K562 (cell line): ENCODE results near the gene SNRPA. TPM values are rescaled to one million over a fixed set of nuclear protein-coding genes. Genes with fewer than 3 reads are reported as not detected.

Experiments used
- CC2D1A ChIP-seq: fragments of 450-650 bp; IDR thresholded peaks from 2 replicates; pipeline ENCODE4 v1.6.1; 2017; ENCODE audit warnings: mild to moderate bottlenecking
- CCNT2 ChIP-seq: IDR thresholded peaks from 2 replicates; pipeline ENCODE4 v1.6.1; 2011; ENCODE audit warnings: borderline replicate concordance, low read depth, mild to moderate bottlenecking, moderate library complexity, mixed read lengths, low read length; ENCODE audit not compliant: insufficient read length; ENCODE audit errors: extremely low read depth
- ELK3 ChIP-seq: fragments of 450-650 bp; formaldehyde crosslinking; IDR thresholded peaks from 2 replicates; pipeline ENCODE4 v1.4.0; 2020; ENCODE audit warnings: mild to moderate bottlenecking
- EP400 ChIP-seq: fragments of 450-650 bp; IDR thresholded peaks from 2 replicates; pipeline ENCODE4 v1.6.1; 2017; ENCODE audit warnings: antibody characterized with exemption, mild to moderate bottlenecking, moderate library complexity
- ESRRB ChIP-seq: fragments of 250-450 bp; sonication (Bioruptor Pico); IDR thresholded peaks from 2 replicates; pipeline ENCODE4 v1.5.0; 2020; ENCODE audit warnings: mild to moderate bottlenecking, moderate library complexity, borderline replicate concordance
- FOXJ3 ChIP-seq: sonication (generic); formaldehyde crosslinking; IDR thresholded peaks from 2 replicates; pipeline ENCODE4 v1.4.0; 2020; ENCODE audit warnings: mild to moderate bottlenecking, missing genetic modification reagents
- GTF2F1 ChIP-seq: IDR thresholded peaks from 2 replicates; pipeline ENCODE4 v1.6.1; 2011; ENCODE audit warnings: low read depth, low read length, improper control_type of control experiment
- IRF9 ChIP-seq: fragments of 450-650 bp; IDR thresholded peaks from 2 replicates; pipeline ENCODE4 v1.6.1; 2016; ENCODE audit warnings: missing biosample characterization, missing genetic modification characterization
- MAZ ChIP-seq, 2 experiments: fragments of 450-650 bp in 1 of 2; sonication (generic) in 1 of 2; formaldehyde crosslinking; IDR thresholded peaks in 1 of 2; conservative IDR thresholded peaks in 1 of 2; 2 replicates each; pipeline versions ENCODE4 v1.4.0 to v1.5.0; 2020; ENCODE audit warnings: mild to moderate bottlenecking in 1 of 2, missing genetic modification reagents in 1 of 2
- MIER1 ChIP-seq: fragments of 450-650 bp; IDR thresholded peaks from 2 replicates; pipeline ENCODE4 v1.6.1; 2016; ENCODE audit warnings: antibody characterized with exemption, mild to moderate bottlenecking, low read depth
- PATZ1 ChIP-seq: fragments of 250-450 bp; sonication (Bioruptor Pico); IDR thresholded peaks from 2 replicates; pipeline ENCODE4 v1.5.0; 2020; ENCODE audit warnings: mild to moderate bottlenecking, borderline replicate concordance
- POLR2AphosphoS5 ChIP-seq: IDR thresholded peaks from 2 replicates; pipeline ENCODE4 v1.6.1; 2011; ENCODE audit warnings: mild to moderate bottlenecking, low read depth, low read length, moderate library complexity; ENCODE audit not compliant: control insufficient read depth, insufficient read depth
- SMC3 ChIP-seq: conservative IDR thresholded peaks from 2 replicates; pipeline ENCODE4 v1.6.1; 2011; ENCODE audit warnings: low read depth, low read length, improper control_type of control experiment; ENCODE audit not compliant: insufficient read depth
- SNRNP70 ChIP-seq: fragments of 200-400 bp; formaldehyde crosslinking; optimal IDR thresholded peaks from 2 replicates; pipeline ENCODE3; 2017; ENCODE audit warnings: low read depth, low read length
- SP2 ChIP-seq: IDR thresholded peaks from 2 replicates; pipeline ENCODE4 v1.6.1; 2011; ENCODE audit warnings: mild to moderate bottlenecking, low read depth, low read length, moderate library complexity; ENCODE audit not compliant: poor library complexity, severe bottlenecking; ENCODE audit errors: extremely low read depth
- ZFPM2 ChIP-seq: fragments of 250-450 bp; sonication (Bioruptor Pico); IDR thresholded peaks from 2 replicates; pipeline ENCODE4 v1.5.1; 2022; ENCODE audit warnings: mild to moderate bottlenecking
- ZNF280A ChIP-seq: fragments of 450-650 bp; IDR thresholded peaks from 2 replicates; pipeline ENCODE4 v1.6.1; 2018; ENCODE audit warnings: mild to moderate bottlenecking, low read depth; ENCODE audit not compliant: partially characterized antibody
- ZNF408 ChIP-seq: fragments of 250-450 bp; sonication (Bioruptor Pico); IDR thresholded peaks from 2 replicates; pipeline ENCODE4 v1.4.0; 2020; ENCODE audit warnings: low read depth, mild to moderate bottlenecking, moderate library complexity
- ZNF57 ChIP-seq: fragments of 450-650 bp; formaldehyde crosslinking; IDR thresholded peaks from 2 replicates; pipeline ENCODE4 v1.4.0; 2020; ENCODE audit warnings: mild to moderate bottlenecking, moderate library complexity
- ZNF655 ChIP-seq: fragments of 250-450 bp; sonication (Bioruptor Pico); IDR thresholded peaks from 2 replicates; pipeline ENCODE4 v1.5.0; 2021
- polyA plus RNA-seq, 8 experiments: library from polyadenylated mRNA; depleted of rRNA in 4 of 8; stranded (reverse) in 5 of 8; unstranded in 3 of 8; fragments of >200 nt; fragmentation: Nextera tagmentation in 2 of 8; fragmentation: Illumina TruSeq in 1 of 8; extraction: Ambion mirVana in 2 of 8; extraction: Trizol in 1 of 8; gene quantifications; 2 replicates each; pipeline versions ENCODE4 v1.2.1 to v1.2.3, GENCODE V29; 2011 to 2014; ENCODE audit warnings: inconsistent platforms in 1 of 8, missing spikeins in 1 of 8
- total RNA-seq, 7 experiments: library from RNA; depleted of rRNA in 6 of 7; stranded (reverse); fragments of >200 nt in 6 of 7; fragmentation: Illumina TruSeq in 2 of 7; extraction: Trizol in 2 of 7; gene quantifications; 2 replicates each; pipeline versions ENCODE4 v1.2.1 to v1.2.3, GENCODE V29; 2011 to 2021; ENCODE audit warnings: low replicate concordance in 1 of 7

SNRPA gene
- total and polyA plus RNA-seq, 9 of the 15 experiments (the other 6 are each of a cell fraction or from before 2014, with no cell fraction given): 16.3 to 311 (median 193) TPM

- peak; percentile 85 for TF ChIP-seq CCNT2
- TF ChIP-seq POLR2AphosphoS5: peak; percentile 40; the same call in 1 of the 2 replicates
- no peak for TF ChIP-seq ZNF655 (CRISPR knock-in tag)
- no peak for TF ChIP-seq EP400
- TF ChIP-seq ZNF57: no peak
- TF ChIP-seq SMC3: no peak
- no peak for TF ChIP-seq ESRRB (CRISPR knock-in tag)
- no peak for TF ChIP-seq IRF9
- 0 out of 2 replicates have a peak, but pooled peaks have one; percentile 29 for TF ChIP-seq GTF2F1
- no peak for TF ChIP-seq ZNF408 (CRISPR knock-in tag)
- TF ChIP-seq MIER1: no peak
- TF ChIP-seq MAZ (CRISPR knock-in tag; conservative IDR thresholded peaks at IDR 0.05 in 1 of 2, IDR thresholded peaks at IDR 0.05 in 1 of 2): peak; percentile 94
- TF ChIP-seq ZFPM2 (CRISPR knock-in tag): no peak
- TF ChIP-seq SP2: no peak
- TF ChIP-seq CC2D1A: no peak
- no peak for TF ChIP-seq FOXJ3 (CRISPR knock-in tag)
- TF ChIP-seq SNRNP70: no peak
- no peak for TF ChIP-seq PATZ1 (CRISPR knock-in tag)
- TF ChIP-seq ELK3 (CRISPR knock-in tag): no peak
- TF ChIP-seq ZNF280A: no peak
These were observed 47.9 kb downstream of the SNRPA start, which contains the start of gene EGLN2 (continued) for GRCh38 chr19:40798683-40799557.
